ENCODE data around the gene SINHCAF. TPM values are rescaled to one million over a fixed set of nuclear protein-coding genes. Genes with fewer than 3 reads are reported as not detected.

The SINHCAF gene
- total RNA-seq, 3 donors from 2014 or later: 11.8 to 76.5 (median 54.7) TPM

DNA sequence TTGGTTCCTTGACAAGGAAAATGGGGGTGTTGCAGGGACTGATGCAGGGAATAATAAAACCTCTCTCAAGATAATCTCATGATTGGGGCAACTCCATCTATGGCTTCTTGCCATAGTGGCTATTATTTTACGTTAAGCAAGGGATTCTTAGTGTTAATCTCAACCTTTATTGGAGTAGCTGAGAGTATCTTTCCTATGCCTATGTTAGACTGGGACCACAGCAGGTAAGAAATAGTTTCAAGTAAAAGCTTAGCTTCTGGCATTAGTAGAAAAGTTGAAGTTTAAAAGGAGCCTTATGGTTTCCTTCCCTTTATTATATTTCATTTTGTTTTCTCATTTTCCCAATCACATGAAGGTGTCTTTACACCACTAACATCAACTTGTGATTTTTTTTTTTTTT lies 16.7 kb downstream of the SINHCAF start:
- H3K27me3 ChIP-seq: no peaks in the 10 kb centered on the region
- intact Hi-C loops (cut with DNase I; ENCODE audit: low total_unique reads): no loop called here
- H3K4me1 ChIP-seq: no peaks in the 10 kb centered on the region

DNA sequence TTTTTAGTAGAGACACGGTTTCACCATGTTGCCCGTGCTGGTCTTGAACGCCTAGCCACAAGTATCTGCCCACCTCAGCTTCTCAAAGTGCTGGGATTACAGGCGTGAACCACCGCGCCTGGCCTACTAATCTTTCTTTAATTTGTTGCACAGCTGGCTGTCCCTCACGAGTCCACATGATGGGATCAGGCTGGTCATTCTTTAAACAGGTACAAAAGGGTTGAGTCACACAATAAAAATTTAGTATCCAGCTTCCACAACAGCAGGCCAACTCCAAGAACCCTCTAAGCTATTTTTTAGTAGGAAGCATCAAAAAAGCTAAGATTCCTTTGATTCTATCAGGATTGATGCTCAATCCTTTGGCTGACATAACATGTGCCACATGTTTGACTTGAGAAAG lies 17.8 kb downstream of the SINHCAF start:
- Histone ChIP-seq H3K4me3 (no peak overlapping the region), H3K27ac (no peak overlapping the region)
- intact Hi-C loops (cut with DNase I; ENCODE audit: low total_unique reads): no loop called here

More for the DNA sequence above, 16.7 kb downstream of the SINHCAF start:
- Histone ChIP-seq H3K27ac (no peak overlapping the region), H3K9me3 (no peaks in the 10 kb centered on the region), H3K36me3 (no peaks in the 10 kb centered on the region), H3K4me3 (no peak overlapping the region)
- no peak for DNase-seq (ENCODE audit: low spot score in 2 of 2)
- TF ChIP-seq POLR2A (IDR thresholded peaks at IDR 0.05) (no peak), POLR2AphosphoS5 (IDR thresholded peaks at IDR 0.05) (no peak)
- TF ChIP-seq, protein P1, sequence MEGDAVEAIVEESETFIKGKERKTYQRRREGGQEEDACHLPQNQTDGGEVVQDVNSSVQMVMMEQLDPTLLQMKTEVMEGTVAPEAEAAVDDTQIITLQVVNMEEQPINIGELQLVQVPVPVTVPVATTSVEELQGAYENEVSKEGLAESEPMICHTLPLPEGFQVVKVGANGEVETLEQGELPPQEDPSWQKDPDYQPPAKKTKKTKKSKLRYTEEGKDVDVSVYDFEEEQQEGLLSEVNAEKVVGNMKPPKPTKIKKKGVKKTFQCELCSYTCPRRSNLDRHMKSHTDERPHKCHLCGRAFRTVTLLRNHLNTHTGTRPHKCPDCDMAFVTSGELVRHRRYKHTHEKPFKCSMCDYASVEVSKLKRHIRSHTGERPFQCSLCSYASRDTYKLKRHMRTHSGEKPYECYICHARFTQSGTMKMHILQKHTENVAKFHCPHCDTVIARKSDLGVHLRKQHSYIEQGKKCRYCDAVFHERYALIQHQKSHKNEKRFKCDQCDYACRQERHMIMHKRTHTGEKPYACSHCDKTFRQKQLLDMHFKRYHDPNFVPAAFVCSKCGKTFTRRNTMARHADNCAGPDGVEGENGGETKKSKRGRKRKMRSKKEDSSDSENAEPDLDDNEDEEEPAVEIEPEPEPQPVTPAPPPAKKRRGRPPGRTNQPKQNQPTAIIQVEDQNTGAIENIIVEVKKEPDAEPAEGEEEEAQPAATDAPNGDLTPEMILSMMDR (IDR thresholded peaks at IDR 0.05): no peak

DNA sequence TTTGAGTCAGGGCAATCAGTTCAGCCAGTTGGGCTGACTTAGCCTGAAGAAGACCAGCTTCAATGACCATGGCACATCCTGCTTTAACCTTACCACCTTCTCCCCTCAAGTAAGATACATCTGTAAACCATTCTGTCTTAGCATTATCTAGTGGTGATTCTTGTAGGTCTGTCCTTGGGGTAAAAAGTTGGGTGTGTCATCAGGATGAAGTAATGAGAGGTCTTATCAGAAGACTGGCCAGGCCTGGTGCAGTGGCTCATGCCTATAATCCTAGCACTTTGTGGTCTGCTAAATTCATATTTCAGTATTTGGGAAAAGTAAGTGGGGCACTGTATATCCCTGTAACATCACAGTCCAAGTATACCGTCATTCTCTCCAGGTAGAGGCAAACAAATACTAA lies 19.1 kb downstream of the SINHCAF start:
- intact Hi-C loops (cut with DNase I; ENCODE audit: low total_unique reads): no loop called here
- Histone ChIP-seq H3K4me1 (no peaks in the 10 kb centered on the region), H3K27ac (no peak overlapping the region), H3K4me3 (no peak overlapping the region), H3K27me3 (no peaks in the 10 kb centered on the region), H3K36me3 (no peaks in the 10 kb centered on the region), H3K9me3 (no peaks in the 10 kb centered on the region)
- no peak for DNase-seq (ENCODE audit: low spot score in 2 of 2)
- TF ChIP-seq POLR2AphosphoS5 (IDR thresholded peaks at IDR 0.05) (no peak), POLR2A (IDR thresholded peaks at IDR 0.05) (no peak)
- TF ChIP-seq, protein P1 (IDR thresholded peaks at IDR 0.05): no peak

More for the DNA sequence above, 17.8 kb downstream of the SINHCAF start:
- no peaks in the 10 kb centered on the region for H3K4me1 ChIP-seq
- DNase-seq (ENCODE audit: low spot score in 2 of 2): no peak
- H3K27me3 ChIP-seq: no peaks in the 10 kb centered on the region
- H3K36me3 ChIP-seq: no peaks in the 10 kb centered on the region
- H3K9me3 ChIP-seq: no peaks in the 10 kb centered on the region
- TF ChIP-seq, protein P1 (IDR thresholded peaks at IDR 0.05): no peak
- TF ChIP-seq POLR2AphosphoS5 (IDR thresholded peaks at IDR 0.05) (no peak), POLR2A (IDR thresholded peaks at IDR 0.05) (no peak)

DNA sequence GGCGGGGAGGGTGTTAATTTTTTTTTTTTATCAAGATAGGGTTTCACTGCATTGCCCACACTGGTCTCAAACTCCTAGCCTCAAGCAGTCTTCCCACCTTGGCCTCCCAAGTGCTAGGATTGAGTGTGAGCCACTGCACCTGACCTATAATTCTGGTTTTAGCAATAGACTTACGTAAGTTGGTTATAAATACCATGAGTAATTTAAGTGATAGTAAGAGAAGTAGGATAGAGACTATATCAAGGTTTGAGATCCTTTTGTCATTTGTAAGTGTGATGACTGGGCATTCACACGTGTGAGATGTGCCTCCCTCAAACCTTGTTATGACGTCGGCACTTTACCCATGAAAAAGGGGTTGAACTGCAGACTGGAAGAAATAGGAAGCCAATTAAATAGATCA lies 22.5 kb downstream of the SINHCAF start:
- no peak overlapping the region for H3K4me3 ChIP-seq
- no peaks in the 10 kb centered on the region for H3K27me3 ChIP-seq
- H3K36me3 ChIP-seq: no peaks in the 10 kb centered on the region
- intact Hi-C loops (cut with DNase I; ENCODE audit: low total_unique reads): no loop called here
- no peak for DNase-seq (ENCODE audit: low spot score in 2 of 2)
- H3K9me3 ChIP-seq: no peaks in the 10 kb centered on the region
- no peaks in the 10 kb centered on the region for H3K4me1 ChIP-seq
- TF ChIP-seq POLR2AphosphoS5 (IDR thresholded peaks at IDR 0.05): no peak
- TF ChIP-seq, protein P1 (IDR thresholded peaks at IDR 0.05): no peak
- TF ChIP-seq POLR2A (IDR thresholded peaks at IDR 0.05): no peak
- H3K27ac ChIP-seq: no peak overlapping the region

DNA sequence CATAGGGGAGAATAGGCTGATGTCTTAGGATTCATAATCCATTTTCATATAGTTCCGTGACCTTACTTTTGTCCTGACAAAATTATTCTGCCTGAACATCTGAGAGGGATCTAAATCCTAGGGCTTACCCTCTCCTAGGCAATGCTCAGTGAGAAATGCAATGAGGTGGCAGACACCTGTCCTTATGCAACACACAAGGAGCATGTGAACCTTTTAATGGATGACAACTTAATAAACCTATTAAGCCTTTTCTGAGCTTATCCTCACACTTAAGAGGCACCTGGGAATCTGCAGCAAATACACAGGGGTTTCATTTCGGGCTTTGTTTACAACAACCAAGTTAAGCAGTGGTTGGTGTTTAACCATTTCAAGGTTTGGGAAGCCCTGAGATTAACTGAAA lies 24.6 kb downstream of the SINHCAF start:
- no peak for DNase-seq (ENCODE audit: low spot score in 2 of 2)
- intact Hi-C loops (cut with DNase I; ENCODE audit: low total_unique reads): no loop called here
- no peaks in the 10 kb centered on the region for H3K9me3 ChIP-seq
- no peak for TF ChIP-seq POLR2A (IDR thresholded peaks at IDR 0.05)
- TF ChIP-seq, protein P1 (IDR thresholded peaks at IDR 0.05): no peak
- TF ChIP-seq POLR2AphosphoS5 (IDR thresholded peaks at IDR 0.05): no peak
- no peak overlapping the region for H3K27ac ChIP-seq
- no peaks in the 10 kb centered on the region for H3K27me3 ChIP-seq
- no peak overlapping the region for H3K4me3 ChIP-seq
- no peaks in the 10 kb centered on the region for H3K36me3 ChIP-seq
- H3K4me1 ChIP-seq: no peaks in the 10 kb centered on the region

All from breast epithelium (tissue), 4 donors.